ENCODE results near the gene GPR176. TPM values are rescaled to one million over a fixed set of nuclear protein-coding genes. Genes with fewer than 3 reads are reported as not detected.

Gene GPR176
- total RNA-seq, 1 donor from 2014 or later = 52.0 TPM

DNA sequence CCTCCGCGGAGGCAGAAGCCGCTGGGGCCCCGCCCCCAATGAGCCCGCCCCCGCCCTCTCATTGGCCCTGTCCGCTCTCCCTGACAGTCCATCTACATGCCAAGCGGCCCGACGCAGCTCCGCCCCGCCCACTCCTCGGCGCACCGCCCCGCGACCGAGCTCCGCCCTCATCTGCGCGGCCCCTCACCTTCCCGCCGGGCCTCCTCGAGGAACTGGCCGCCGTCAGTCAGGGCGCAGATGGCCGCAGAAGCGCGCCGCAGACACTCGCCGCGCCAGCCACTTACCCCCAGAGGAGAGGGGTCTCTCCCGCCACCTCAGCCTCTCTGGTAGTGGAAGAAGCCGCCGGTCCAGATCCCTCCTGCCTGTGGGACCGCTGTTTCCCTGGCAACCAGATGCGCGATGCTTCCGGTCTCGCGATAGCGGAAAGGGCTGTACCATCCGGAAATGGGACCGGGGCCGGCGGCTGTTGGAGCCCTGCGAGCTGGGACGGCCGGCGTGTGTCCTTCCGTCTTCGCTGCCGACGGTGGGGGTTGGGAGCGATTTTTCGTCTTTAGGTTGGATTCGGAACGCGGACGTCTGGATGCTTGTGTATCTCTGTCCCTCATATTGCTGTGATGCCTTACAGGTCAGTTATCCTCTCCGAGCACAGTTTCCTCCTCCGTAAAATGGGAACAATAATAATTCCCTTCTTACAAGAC lies 137.5 kb downstream of the GPR176 start, which contains the start of gene FSIP1:
TSS of gene FSIP1 (minus strand) at position 401 of the 698 bp plus-strand sequence. CDS start 6,317 bp downstream, outside the sequence.
- Histone ChIP-seq H3K4me3 (ENCODE audit: low read depth, low read length) (peak within 1 kb of the TSS; percentile 91), H3K36me3 (ENCODE audit: control insufficient read depth, insufficient read depth, low read length) (no peaks in the 10 kb centered on the region), H3K27me3 (ENCODE audit: control insufficient read depth, insufficient read depth, low read length) (no peaks in the 10 kb centered on the region)
- TF ChIP-seq, protein P1, sequence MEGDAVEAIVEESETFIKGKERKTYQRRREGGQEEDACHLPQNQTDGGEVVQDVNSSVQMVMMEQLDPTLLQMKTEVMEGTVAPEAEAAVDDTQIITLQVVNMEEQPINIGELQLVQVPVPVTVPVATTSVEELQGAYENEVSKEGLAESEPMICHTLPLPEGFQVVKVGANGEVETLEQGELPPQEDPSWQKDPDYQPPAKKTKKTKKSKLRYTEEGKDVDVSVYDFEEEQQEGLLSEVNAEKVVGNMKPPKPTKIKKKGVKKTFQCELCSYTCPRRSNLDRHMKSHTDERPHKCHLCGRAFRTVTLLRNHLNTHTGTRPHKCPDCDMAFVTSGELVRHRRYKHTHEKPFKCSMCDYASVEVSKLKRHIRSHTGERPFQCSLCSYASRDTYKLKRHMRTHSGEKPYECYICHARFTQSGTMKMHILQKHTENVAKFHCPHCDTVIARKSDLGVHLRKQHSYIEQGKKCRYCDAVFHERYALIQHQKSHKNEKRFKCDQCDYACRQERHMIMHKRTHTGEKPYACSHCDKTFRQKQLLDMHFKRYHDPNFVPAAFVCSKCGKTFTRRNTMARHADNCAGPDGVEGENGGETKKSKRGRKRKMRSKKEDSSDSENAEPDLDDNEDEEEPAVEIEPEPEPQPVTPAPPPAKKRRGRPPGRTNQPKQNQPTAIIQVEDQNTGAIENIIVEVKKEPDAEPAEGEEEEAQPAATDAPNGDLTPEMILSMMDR (IDR thresholded peaks at IDR 0.05; ENCODE audit: insufficient read depth, low read length, poor library complexity, severe bottlenecking) = no peak
- DNase-seq (ENCODE audit: low read depth) = peak; percentile 69

GRCh38 chr15:39781967-39782302 lies 138.1 kb downstream of the GPR176 start:
- DNase-seq (ENCODE audit: low read depth) = no peak
- peak overlapping the region; percentile 91 for H3K4me3 ChIP-seq (ENCODE audit: low read depth, low read length)

DNA sequence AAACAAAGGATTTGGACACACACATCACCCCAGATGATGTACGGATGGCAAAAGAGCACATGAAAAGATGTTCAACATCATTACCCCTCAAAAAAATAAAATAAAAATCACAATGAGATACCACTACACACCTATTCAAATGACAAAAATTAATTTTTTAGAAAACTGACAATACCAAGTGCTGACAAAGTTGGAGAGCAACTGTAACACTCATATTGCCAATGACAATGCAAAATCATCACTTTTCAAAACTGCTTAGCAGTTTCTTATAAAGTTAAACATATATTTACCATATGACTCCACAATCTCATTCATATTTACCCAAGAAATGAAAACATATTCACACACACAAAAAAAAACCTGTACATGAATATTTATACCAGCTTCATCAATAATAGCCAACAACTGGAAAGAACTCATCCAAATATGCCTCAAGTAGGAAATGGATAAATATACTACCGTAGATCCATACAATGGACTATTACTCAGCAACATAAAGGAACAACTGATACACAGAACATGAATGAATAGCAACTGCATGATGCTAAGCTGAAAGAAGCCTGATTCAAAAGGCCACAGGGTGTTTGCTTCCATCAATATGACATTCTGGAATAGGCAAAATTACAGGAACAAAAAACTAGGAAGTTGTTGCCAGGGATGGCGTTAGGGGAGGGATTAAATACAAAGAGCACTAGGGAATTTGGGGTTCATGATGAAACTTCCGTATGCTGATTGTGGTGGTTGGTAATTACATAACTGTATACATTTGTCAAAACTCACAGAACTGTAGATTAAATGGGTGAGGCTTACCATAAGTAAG lies 138.7 kb downstream of the GPR176 start:
- Histone ChIP-seq H3K4me3 (ENCODE audit: low read depth, low read length) (no peak overlapping the region), H3K27me3 (ENCODE audit: control insufficient read depth, insufficient read depth, low read length) (no peaks in the 10 kb centered on the region), H3K36me3 (ENCODE audit: control insufficient read depth, insufficient read depth, low read length) (no peaks in the 10 kb centered on the region)
- TF ChIP-seq, protein P1 (IDR thresholded peaks at IDR 0.05; ENCODE audit: insufficient read depth, low read length, poor library complexity, severe bottlenecking) = no peak
- no peak for DNase-seq (ENCODE audit: low read depth)

More at GRCh38 chr15:39781967-39782302, 138.1 kb downstream of the GPR176 start:
- TF ChIP-seq, protein P1 (IDR thresholded peaks at IDR 0.05; ENCODE audit: insufficient read depth, low read length, poor library complexity, severe bottlenecking) = no peak
- Histone ChIP-seq H3K36me3 (ENCODE audit: control insufficient read depth, insufficient read depth, low read length) (no peaks in the 10 kb centered on the region), H3K27me3 (ENCODE audit: control insufficient read depth, insufficient read depth, low read length) (no peaks in the 10 kb centered on the region)

- DNase-seq (ENCODE audit: low read depth) = no peak
- Histone ChIP-seq H3K36me3 (ENCODE audit: control insufficient read depth, insufficient read depth, low read length) (no peaks in the 10 kb centered on the region), H3K27me3 (ENCODE audit: control insufficient read depth, insufficient read depth, low read length) (no peaks in the 10 kb centered on the region), H3K4me3 (ENCODE audit: low read depth, low read length) (no peak overlapping the region)
- TF ChIP-seq, protein P1 (IDR thresholded peaks at IDR 0.05; ENCODE audit: insufficient read depth, low read length, poor library complexity, severe bottlenecking) = no peak
These were observed 142.0 kb downstream of the GPR176 start for GRCh38 chr15:39778021-39778420.

GRCh38 chr15:39777496-39777895 lies 142.6 kb downstream of the GPR176 start:
- TF ChIP-seq, protein P1 (IDR thresholded peaks at IDR 0.05; ENCODE audit: insufficient read depth, low read length, poor library complexity, severe bottlenecking) = no peak
- no peak for DNase-seq (ENCODE audit: low read depth)
- no peaks in the 10 kb centered on the region for H3K36me3 ChIP-seq (ENCODE audit: control insufficient read depth, insufficient read depth, low read length)
- no peak overlapping the region for H3K4me3 ChIP-seq (ENCODE audit: low read depth, low read length)
- H3K27me3 ChIP-seq (ENCODE audit: control insufficient read depth, insufficient read depth, low read length) = no peaks in the 10 kb centered on the region
